NCI-H1436 treated with DMSO at 0.1 percent for 48 hours (cell line): ENCODE results near the gene MORN2.

Source experiments
- DNase-seq: peaks from one replicate; lab custom pipeline; 2025; lab: John Stamatoyannopoulos, UW

Gene MORN2

DNA sequence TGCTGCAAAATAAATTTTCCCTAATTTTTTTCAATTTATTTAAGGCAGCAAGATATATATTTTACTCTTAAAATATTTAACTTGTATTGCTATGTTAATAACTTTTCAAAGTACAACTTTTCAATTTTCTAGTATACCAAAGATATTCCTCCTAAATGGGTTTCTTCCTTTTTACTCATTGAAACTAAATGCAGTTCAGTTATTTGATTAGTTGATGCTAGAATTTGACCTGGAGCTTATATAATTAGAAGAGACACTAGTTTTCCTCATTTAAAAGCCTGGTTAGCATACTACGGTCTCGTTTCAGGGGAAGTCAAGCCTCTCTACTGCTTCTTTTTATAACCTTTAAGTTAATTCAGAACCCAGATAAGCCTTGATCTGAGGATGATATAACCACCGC is 13.8 kb downstream of the MORN2 start, which contains the start of gene ARHGEF33:
TSS of gene ARHGEF33 (plus strand) at position 301 of the 400 bp plus-strand sequence. CDS start 29,573 bp downstream, outside the sequence.
- no peak for DNase-seq

DNA sequence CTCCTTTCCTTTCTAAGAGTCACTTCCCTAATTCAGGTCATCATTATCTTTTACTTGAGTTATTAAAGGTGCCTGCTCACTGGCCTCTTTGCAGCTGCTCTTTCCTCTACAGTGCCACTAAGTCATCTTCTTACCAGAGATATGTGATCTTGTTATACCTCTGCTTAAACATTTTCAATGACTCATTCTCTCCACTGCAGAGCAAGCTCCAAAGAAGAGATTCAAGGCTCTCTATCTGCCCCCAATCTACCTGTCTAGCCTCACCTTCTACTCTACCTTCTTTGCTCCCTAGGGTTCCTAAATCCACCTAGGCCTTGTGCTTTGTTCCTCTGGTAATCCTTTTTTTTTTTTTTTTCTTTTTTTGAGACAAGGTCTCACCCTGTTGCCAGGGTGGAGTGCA is 17.0 kb downstream of the MORN2 start:
- DNase-seq, result no peak

DNA sequence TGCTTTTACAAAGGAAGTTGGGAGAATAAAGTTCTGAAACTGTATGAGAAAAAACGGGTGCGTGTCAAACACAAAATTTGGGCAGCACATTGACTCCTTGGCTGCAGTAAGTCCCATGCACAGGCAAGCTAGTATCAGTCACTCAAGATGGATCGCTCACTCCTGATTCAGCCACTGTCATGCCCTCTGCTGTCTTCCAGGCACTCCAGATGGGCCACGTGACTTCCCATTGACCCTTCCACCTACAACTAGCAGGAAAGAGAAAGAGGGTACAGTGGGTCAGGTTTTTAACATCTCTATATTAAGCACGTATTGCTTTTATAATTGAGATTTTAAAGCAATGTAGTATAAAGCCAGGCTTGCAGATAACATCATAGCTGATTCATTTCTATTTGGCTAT is 22.5 kb downstream of the MORN2 start:
- DNase-seq, result no peak

DNA sequence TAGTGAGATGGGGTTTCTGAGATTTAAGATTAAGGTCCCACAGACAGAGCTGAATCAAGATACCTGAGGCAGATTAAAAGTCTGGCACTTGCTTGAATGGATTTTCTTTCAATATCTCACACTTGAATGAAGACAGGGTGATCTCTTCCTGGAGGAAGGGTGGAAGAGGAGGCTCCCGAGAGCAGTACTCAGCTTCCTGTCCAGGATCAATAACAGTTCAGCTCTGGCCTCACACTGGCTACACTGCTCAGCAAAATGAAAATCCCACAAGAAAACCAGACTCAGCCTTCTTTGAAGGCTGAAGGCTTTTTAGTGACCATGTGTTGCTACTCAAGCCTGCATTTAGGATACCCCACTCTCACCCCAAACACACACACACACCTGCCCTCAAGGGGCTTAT is 24.9 kb downstream of the MORN2 start:
- DNase-seq, result no peak

DNA sequence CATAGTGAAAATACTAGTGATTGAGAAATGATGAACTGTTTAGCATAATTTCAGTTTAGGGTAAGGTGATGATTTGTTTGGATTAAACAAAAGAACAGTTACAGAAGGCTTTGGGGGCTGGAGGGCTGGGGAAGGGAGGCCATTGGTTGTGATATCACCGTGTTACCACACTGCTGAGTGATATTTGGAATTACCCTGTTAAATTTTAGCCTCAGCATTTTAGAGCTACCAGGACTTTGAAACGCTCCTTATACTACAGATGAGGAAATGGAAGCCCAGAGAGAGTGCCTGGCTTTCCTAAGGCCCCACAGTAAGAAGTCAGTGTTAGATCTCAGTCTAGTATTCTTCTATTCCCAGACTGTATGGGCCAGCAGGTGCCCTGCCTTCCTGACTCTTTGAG is 29.5 kb downstream of the MORN2 start:
- DNase-seq, result no peak

DNA sequence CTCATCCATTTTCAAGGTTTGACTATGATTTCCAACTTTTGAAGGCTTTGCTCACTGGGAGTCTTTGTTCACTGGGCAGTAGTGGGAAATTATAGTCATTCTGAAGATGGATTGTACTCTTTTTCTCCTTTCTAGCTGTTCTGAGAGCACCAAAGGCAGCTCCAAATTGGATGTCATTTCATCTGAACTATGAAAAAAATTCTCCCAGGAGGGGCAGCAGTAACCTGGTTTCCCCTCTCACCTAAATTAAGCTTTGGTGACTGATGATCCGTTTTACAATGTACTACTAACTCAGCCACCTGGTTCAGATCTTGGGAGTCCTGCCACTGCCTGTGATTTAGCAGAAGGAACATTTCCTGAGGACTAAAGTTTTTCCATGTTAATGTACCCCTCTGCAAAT is 31.5 kb downstream of the MORN2 start:
- DNase-seq, result no peak

DNA sequence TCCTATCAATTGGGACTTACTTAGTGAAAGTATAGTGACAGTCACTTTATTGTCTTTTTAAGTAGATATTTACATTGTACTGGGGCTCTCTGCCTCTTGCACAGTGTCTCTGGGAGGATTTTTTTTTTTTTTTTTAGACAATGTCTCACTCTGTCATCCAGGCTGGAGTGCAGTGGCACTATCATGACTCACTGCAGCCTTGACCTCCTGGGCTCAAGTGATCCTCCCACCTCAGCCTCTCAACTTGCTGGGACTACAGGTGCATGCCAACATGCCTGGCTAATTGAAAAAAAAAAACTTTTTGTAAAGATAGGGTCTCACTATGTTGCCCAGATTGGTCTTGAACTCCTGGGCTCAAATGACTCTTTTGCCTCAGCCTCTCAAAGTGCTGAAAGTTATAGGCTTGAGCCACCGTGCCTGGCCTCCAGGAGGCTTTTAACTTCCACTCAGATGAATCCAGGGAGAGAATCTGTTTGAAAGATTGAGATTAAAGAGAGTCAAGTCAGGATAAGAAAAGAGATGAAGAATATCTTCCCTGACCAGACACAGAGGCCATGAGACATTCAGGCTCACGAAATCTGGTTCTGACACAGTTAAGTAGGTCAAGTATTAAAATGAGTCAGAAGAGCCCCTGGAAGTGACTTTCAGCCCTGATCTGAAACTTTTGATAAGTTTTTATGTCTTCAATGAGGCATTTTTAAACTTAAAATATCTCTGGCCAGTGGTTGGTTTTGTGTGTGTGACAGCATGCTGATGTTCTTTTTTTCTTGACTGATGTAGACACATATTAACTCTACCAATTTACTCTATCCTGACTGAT is 32.2 kb downstream of the MORN2 start:
- no peak for DNase-seq

DNA sequence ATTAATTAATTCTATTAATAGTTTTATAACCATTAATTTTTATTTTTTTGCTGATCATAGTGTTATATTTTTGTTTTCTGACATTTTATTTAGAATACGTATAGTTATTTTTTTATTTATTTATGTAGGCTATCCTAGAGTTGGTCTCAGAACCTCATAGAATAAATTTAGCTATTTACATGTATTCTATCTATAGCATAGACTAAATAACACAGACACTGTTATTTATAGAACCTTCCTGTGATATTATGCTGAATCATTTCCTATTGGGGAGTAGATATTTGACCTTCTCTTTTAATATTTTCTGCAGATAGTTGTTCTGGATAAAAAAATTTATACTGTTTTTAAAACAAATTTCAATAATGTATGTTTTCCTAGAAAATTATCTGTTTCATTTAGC is 34.1 kb downstream of the MORN2 start:
- no peak for DNase-seq

DNA sequence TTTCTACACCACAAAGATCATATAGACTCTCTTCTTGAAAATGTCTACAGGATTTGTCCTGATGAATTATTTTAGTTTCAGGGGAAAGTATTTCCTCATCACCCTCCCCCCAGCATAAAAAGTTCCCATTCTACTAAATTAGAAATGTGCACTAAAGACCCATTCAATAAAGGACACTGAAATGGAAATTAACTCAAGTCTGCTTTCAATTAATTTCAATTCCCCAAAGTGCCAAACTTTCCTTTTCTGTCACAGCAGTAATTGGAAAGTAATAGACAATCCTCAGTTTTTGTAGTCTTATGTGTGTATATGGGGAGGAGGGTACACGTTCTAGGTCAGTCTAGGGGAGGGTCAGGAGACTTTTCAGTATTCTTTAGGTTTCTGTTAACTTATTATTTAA is 35.4 kb downstream of the MORN2 start:
- DNase-seq, result no peak

DNA sequence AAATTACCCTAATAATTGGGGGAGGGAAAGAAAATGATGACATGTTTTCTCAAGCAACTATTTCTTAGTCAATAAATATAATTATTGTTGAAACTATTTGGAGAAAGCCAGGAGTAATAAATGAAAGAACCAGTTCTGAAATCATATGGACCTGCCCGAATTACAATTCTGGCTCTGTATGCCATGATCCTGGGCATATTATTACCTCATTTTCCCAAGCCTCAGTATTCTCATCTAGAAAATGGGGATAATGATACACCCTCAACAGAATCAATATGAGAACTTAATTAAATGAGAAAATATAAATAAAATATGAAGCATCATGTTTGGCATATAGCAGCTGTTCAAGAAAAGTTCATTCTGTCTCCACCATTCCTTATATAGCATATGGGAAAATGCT is 36.8 kb downstream of the MORN2 start:
- no peak for DNase-seq

DNA sequence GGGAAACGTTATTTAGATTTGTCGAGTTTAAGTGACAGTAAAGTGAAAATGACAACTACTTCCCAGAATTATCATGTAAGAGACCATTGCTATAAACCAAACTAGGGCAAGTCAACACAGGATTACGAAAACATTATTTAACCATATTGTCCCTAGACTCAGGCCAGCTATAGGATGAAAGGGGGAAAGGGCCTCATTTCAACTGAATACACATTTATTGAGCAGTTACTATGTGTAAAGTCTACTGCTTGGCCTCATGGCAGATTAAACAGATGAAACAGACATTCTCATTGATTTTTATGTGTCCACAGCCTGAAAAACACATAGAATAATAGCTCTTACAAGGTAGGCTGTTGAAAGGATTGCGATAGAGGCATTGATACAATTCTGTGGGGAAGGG is 46.6 kb downstream of the MORN2 start:
- DNase-seq, result no peak

DNA sequence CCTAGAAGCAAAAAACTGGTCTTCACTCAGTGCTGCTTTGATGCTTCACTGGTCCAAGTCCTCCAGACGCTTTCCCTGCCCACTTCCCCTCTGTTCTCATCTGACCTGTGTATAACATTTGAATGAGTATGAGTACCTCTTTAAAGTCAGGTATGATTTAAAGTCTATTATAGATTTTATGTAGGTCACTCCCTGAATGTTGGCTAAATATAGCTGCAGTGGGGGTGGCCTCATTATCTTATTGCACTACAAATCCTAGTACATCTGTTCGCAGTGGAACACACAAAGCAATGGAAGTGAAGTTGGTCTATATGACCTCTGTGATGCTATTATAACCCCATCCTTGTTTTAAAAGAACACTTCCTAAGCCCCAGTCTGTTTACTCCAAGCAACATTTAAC is 47.1 kb downstream of the MORN2 start:
- no peak for DNase-seq

DNA sequence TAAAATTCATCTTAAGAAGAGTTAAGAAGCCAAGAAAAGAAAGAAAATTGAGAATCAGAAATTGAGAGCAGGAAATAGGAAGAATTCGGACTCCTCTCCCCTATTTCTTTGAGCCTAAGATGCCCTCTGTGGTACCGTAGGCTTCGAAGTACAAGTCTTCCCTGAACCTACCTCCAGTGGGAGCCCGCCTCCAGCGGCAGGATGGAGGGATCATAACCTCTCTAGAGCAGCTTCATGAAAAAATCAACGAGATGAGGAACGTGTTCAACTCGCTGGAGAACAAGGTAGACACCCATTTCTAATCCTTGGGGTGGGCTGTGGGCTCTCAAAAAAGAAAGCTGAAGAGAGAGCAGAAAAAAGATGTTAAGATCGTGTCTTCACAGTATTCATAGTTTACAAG is 50.2 kb downstream of the MORN2 start:
- no peak for DNase-seq

DNA sequence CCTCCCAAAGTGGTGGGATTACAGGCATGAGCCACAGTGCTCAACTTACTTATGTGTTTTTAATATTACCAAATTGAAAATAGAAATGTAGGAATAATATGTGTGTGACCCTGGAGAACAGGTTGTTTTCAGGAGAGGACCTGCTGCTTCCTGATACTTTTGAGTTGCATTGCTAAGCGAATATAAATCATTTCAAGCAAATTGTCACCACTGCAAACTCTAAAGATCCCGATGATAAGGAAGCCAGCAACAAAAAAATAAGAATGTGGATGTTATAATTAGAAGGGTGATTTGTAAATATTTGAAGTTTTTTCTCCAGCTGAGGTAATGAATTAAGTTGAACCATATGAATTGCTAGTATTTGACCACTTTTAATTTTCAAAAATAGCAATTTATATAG is 54.8 kb downstream of the MORN2 start:
- no peak for DNase-seq
